ENCODE data around the gene SH2D3C. TPM values are rescaled to one million over a fixed set of nuclear protein-coding genes. Genes with fewer than 3 reads are reported as not detected.
"Not testable (repeated sequence)": the region's sequence is repeated elsewhere in the genome, so short reads cannot be mapped to it uniquely, and the experiment has no call there.

Gene SH2D3C
- total RNA-seq, 1 experiment from 2014 or later: not detected

GRCh38 chr9:127761061-127761460, 17.4 kb downstream of the SH2D3C start:
- Histone ChIP-seq H3K9ac (ENCODE audit: low read length) (no peak overlapping the region), H3K36me3 (ENCODE audit: insufficient read depth, low read length) (no peaks in the 10 kb centered on the region)

DNA sequence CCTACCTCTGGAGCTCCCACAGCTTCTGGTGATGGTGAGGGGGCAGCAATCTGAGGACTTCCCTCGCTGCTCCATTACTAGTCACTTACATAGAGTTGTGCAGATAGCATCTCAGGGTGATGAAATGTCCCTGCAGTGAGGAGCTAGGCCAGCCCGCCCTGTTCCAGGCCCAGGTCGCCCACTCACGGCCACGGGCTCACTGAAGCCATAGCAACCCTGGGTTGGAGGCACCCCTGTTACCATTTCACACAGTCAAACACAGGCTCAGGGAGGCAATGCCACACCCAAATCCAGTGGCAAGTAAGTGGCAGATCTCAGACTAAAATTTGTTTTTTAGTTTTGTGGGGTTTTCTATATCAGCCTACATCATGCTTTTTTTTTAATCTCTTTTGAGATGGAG, 19.6 kb downstream of the SH2D3C start:
- Histone ChIP-seq H3K9ac (ENCODE audit: low read length) (no peak overlapping the region), H3K79me2 (ENCODE audit: low read length) (no peaks in the 10 kb centered on the region), H3K4me2 (ENCODE audit: low read depth, low read length, poor library complexity, severe bottlenecking) (no peak overlapping the region), H3K9me3 (ENCODE audit: low read length) (no peaks in the 10 kb centered on the region), H3K27ac (ENCODE audit: low read length) (no peak overlapping the region), H3K4me3 (ENCODE audit: low read length) (no peak overlapping the region), H3K9me2 (replicated peaks; ENCODE audit: insufficient read depth, low read length) (no peaks in the 10 kb centered on the region), H3K36me3 (ENCODE audit: insufficient read depth, low read length) (no peaks in the 10 kb centered on the region), H2AFZ (ENCODE audit: low read length) (no peak overlapping the region), H3K27me3 (ENCODE audit: low read length) (no peaks in the 10 kb centered on the region), H4K20me1 (ENCODE audit: insufficient read depth, low read depth, low read length) (no peaks in the 10 kb centered on the region), H3K4me1 (ENCODE audit: low read length) (no peaks in the 10 kb centered on the region)
- no peak for DNase-seq

More at GRCh38 chr9:127761061-127761460, 17.4 kb downstream of the SH2D3C start:
- H3K4me1 ChIP-seq (ENCODE audit: low read length): no peaks in the 10 kb centered on the region
- no peak for DNase-seq
- no peak overlapping the region for H3K4me2 ChIP-seq (ENCODE audit: low read depth, low read length, poor library complexity, severe bottlenecking)
- no peaks in the 10 kb centered on the region for H4K20me1 ChIP-seq (ENCODE audit: insufficient read depth, low read depth, low read length)
- H2AFZ ChIP-seq (ENCODE audit: low read length): no peak overlapping the region
- H3K9me2 ChIP-seq (replicated peaks; ENCODE audit: insufficient read depth, low read length): no peaks in the 10 kb centered on the region
- no peaks in the 10 kb centered on the region for H3K27me3 ChIP-seq (ENCODE audit: low read length)
- H3K27ac ChIP-seq (ENCODE audit: low read length): no peak overlapping the region
- no peaks in the 10 kb centered on the region for H3K79me2 ChIP-seq (ENCODE audit: low read length)
- H3K4me3 ChIP-seq (ENCODE audit: low read length): no peak overlapping the region
- no peaks in the 10 kb centered on the region for H3K9me3 ChIP-seq (ENCODE audit: low read length)

DNA sequence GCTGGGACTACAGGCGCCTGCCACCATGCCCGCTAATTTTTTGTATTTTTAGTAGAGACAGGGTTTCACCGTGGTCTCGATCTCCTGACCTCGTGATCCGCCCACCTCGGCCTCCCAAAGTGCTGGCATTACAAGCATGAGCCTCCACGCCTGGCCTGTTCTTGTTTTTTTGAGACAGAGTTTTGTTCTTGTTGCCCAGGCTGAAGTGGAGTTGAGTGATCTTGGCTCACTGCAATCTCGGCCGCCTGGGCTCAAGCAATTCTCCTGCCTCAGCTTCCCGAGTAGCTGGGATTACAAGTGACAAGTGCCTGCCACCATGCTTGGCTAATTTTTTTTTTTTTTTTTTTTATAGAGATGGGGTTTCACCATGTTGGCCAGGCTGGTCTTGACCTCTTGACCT, 21.7 kb downstream of the SH2D3C start:
- H3K4me2 ChIP-seq (ENCODE audit: low read depth, low read length, poor library complexity, severe bottlenecking); H3K4me1 ChIP-seq (ENCODE audit: low read length); H3K4me3 ChIP-seq (ENCODE audit: low read length); H2AFZ ChIP-seq (ENCODE audit: low read length); H3K9me2 ChIP-seq (replicated peaks; ENCODE audit: insufficient read depth, low read length); H3K27me3 ChIP-seq (ENCODE audit: low read length); H3K9me3 ChIP-seq (ENCODE audit: low read length); H3K79me2 ChIP-seq (ENCODE audit: low read length); H3K27ac ChIP-seq (ENCODE audit: low read length); H4K20me1 ChIP-seq (ENCODE audit: insufficient read depth, low read depth, low read length); H3K36me3 ChIP-seq (ENCODE audit: insufficient read depth, low read length); H3K9ac ChIP-seq (ENCODE audit: low read length); DNase-seq: not testable (repeated sequence)

GRCh38 chr9:127756233-127756632, 22.2 kb downstream of the SH2D3C start:
- H4K20me1 ChIP-seq (ENCODE audit: insufficient read depth, low read depth, low read length): no peaks in the 10 kb centered on the region

DNA sequence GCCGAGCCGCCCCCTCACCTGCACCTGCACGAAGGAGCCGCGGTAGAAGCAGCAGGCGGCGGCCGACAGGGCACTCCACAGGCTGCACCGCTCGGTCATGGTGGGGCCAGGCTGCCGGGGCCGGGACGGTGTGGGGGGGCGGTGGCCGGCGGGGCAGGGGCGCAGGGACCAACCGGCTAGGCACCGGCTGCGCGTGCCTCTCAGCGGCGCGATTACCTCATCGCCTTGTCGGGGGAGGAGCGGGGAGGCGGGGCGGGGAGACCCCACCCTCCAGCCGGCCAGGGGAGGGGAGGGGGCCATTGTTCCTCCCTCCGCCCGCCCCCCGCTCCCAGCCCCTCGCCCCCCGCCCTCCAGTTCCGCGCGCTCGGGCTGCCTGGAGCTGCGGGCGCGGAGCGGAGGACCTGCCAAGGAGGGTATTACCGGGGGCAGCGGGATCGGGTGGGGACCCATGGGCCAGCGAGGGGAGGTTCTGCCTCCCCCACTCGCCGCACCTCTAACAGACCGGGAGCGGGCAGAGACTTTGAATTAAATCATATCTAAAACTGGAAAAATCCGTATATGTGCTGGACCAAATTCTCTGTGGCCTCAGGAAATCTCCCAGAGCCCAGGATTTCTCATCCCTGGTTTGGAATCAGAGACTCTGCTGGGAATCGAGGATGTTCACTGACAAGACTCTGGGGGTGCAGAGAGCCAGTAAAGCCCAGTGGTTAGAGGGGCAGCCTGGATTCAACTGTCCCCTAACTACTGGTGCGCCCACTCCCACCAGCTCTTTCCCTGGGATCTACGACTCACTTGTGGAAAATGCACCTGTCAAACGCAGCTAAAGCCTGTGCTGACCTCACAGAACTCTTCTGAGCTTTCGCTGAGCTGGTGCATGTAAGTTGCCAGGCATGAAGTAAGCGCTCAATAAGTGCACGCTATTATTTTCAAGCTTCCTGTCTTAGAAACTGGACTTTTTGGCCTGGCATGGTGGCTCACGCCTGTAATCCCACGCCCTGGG, 23.1 kb downstream of the SH2D3C start:
- H3K27me3 ChIP-seq (ENCODE audit: low read length): no peaks in the 10 kb centered on the region
- H3K4me2 ChIP-seq (ENCODE audit: low read depth, low read length, poor library complexity, severe bottlenecking): no peak overlapping the region
- no peaks in the 10 kb centered on the region for H3K4me1 ChIP-seq (ENCODE audit: low read length)
- no peak for DNase-seq
- no peaks in the 10 kb centered on the region for H3K9me3 ChIP-seq (ENCODE audit: low read length)
- no peaks in the 10 kb centered on the region for H3K79me2 ChIP-seq (ENCODE audit: low read length)
- H3K27ac ChIP-seq (ENCODE audit: low read length): no peak overlapping the region
- no peak overlapping the region for H3K9ac ChIP-seq (ENCODE audit: low read length)
- H3K4me3 ChIP-seq (ENCODE audit: low read length): no peak overlapping the region
- H4K20me1 ChIP-seq (ENCODE audit: insufficient read depth, low read depth, low read length): no peaks in the 10 kb centered on the region
- H2AFZ ChIP-seq (ENCODE audit: low read length): no peak overlapping the region
- no peaks in the 10 kb centered on the region for H3K9me2 ChIP-seq (replicated peaks; ENCODE audit: insufficient read depth, low read length)
- no peaks in the 10 kb centered on the region for H3K36me3 ChIP-seq (ENCODE audit: insufficient read depth, low read length)

More at GRCh38 chr9:127756233-127756632, 22.2 kb downstream of the SH2D3C start:
- Histone ChIP-seq H3K9me2 (replicated peaks; ENCODE audit: insufficient read depth, low read length) (no peaks in the 10 kb centered on the region), H3K27ac (ENCODE audit: low read length) (no peak overlapping the region), H3K36me3 (ENCODE audit: insufficient read depth, low read length) (no peaks in the 10 kb centered on the region), H3K4me1 (ENCODE audit: low read length) (no peaks in the 10 kb centered on the region), H3K9me3 (ENCODE audit: low read length) (no peaks in the 10 kb centered on the region), H3K4me2 (ENCODE audit: low read depth, low read length, poor library complexity, severe bottlenecking) (no peak overlapping the region), H2AFZ (ENCODE audit: low read length) (no peak overlapping the region), H3K27me3 (ENCODE audit: low read length) (no peaks in the 10 kb centered on the region), H3K4me3 (ENCODE audit: low read length) (no peak overlapping the region), H3K9ac (ENCODE audit: low read length) (no peak overlapping the region), H3K79me2 (ENCODE audit: low read length) (no peaks in the 10 kb centered on the region)
- DNase-seq: no peak

GRCh38 chr9:127754099-127755060, 24.1 kb downstream of the SH2D3C start:
- Histone ChIP-seq H4K20me1 (ENCODE audit: insufficient read depth, low read depth, low read length) (no peaks in the 10 kb centered on the region), H3K79me2 (ENCODE audit: low read length) (no peaks in the 10 kb centered on the region)

DNA sequence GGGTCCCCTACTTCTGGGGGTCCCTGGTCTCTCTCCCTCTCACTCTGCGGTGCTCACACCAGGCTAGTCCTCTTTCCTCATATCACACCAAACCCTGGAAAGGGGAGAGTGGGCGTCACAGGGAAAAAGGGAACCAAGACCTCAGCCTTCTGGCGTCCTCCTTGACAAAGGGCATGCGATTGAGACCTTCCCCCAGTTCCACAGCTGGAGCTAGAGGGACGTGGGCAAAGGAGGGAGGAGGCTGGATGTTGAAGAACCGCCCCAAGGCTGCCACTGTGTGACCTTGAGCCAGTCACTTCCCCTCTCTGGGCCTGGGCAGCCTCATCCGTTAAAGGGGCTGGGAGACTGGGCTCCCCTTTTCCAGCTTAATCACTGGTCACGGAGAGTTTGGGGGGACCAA, 24.8 kb downstream of the SH2D3C start:
- no peaks in the 10 kb centered on the region for H3K79me2 ChIP-seq (ENCODE audit: low read length)
- no peak overlapping the region for H3K4me2 ChIP-seq (ENCODE audit: low read depth, low read length, poor library complexity, severe bottlenecking)
- H3K4me1 ChIP-seq (ENCODE audit: low read length): no peaks in the 10 kb centered on the region
- H4K20me1 ChIP-seq (ENCODE audit: insufficient read depth, low read depth, low read length): no peaks in the 10 kb centered on the region
- H2AFZ ChIP-seq (ENCODE audit: low read length): no peak overlapping the region
- no peak for DNase-seq
- H3K9me2 ChIP-seq (replicated peaks; ENCODE audit: insufficient read depth, low read length): no peaks in the 10 kb centered on the region
- H3K9me3 ChIP-seq (ENCODE audit: low read length): no peaks in the 10 kb centered on the region
- H3K4me3 ChIP-seq (ENCODE audit: low read length): no peak overlapping the region
- H3K27ac ChIP-seq (ENCODE audit: low read length): no peak overlapping the region
- H3K9ac ChIP-seq (ENCODE audit: low read length): no peak overlapping the region
- no peaks in the 10 kb centered on the region for H3K27me3 ChIP-seq (ENCODE audit: low read length)
- H3K36me3 ChIP-seq (ENCODE audit: insufficient read depth, low read length): no peaks in the 10 kb centered on the region

More at GRCh38 chr9:127754099-127755060, 24.1 kb downstream of the SH2D3C start:
- no peak overlapping the region for H3K4me3 ChIP-seq (ENCODE audit: low read length)
- H3K27ac ChIP-seq (ENCODE audit: low read length): no peak overlapping the region
- no peaks in the 10 kb centered on the region for H3K9me2 ChIP-seq (replicated peaks; ENCODE audit: insufficient read depth, low read length)
- no peak overlapping the region for H2AFZ ChIP-seq (ENCODE audit: low read length)
- no peaks in the 10 kb centered on the region for H3K36me3 ChIP-seq (ENCODE audit: insufficient read depth, low read length)
- no peak overlapping the region for H3K4me2 ChIP-seq (ENCODE audit: low read depth, low read length, poor library complexity, severe bottlenecking)
- no peak overlapping the region for H3K9ac ChIP-seq (ENCODE audit: low read length)
- no peaks in the 10 kb centered on the region for H3K27me3 ChIP-seq (ENCODE audit: low read length)
- H3K4me1 ChIP-seq (ENCODE audit: low read length): no peaks in the 10 kb centered on the region
- no peaks in the 10 kb centered on the region for H3K9me3 ChIP-seq (ENCODE audit: low read length)
- no peak for DNase-seq

- H3K9me2 ChIP-seq (replicated peaks; ENCODE audit: insufficient read depth, low read length): no peaks in the 10 kb centered on the region
- no peaks in the 10 kb centered on the region for H3K9me3 ChIP-seq (ENCODE audit: low read length)
- DNase-seq: no peak
- H3K4me2 ChIP-seq (ENCODE audit: low read depth, low read length, poor library complexity, severe bottlenecking): no peak overlapping the region
- H3K79me2 ChIP-seq (ENCODE audit: low read length): no peaks in the 10 kb centered on the region
- no peaks in the 10 kb centered on the region for H3K36me3 ChIP-seq (ENCODE audit: insufficient read depth, low read length)
- no peak overlapping the region for H3K4me3 ChIP-seq (ENCODE audit: low read length)
- H3K27me3 ChIP-seq (ENCODE audit: low read length): no peaks in the 10 kb centered on the region
- no peaks in the 10 kb centered on the region for H3K4me1 ChIP-seq (ENCODE audit: low read length)
- H3K9ac ChIP-seq (ENCODE audit: low read length): no peak overlapping the region
- H3K27ac ChIP-seq (ENCODE audit: low read length): no peak overlapping the region
- no peak overlapping the region for H2AFZ ChIP-seq (ENCODE audit: low read length)
- no peaks in the 10 kb centered on the region for H4K20me1 ChIP-seq (ENCODE audit: insufficient read depth, low read depth, low read length)
Observed at GRCh38 chr9:127753148-127753547, 25.3 kb downstream of the SH2D3C start.
